GM23338 (cell line): ENCODE measurements around the gene CDK14. TPM values are rescaled to one million over a fixed set of nuclear protein-coding genes. Genes with fewer than 3 reads are reported as not detected.

ENCODE experiments used
- ATAC-seq: fragments of 200-7000 bp; cut with Tn5 transposase; 3 replicates; pipeline ENCODE4 v1.9.1; 2020
- DNase-seq: peaks from one replicate; pipeline ENCODE4 v3.0.0-alpha.2; 2015; ENCODE audit warnings: low spot score
- H2AFZ ChIP-seq: fragments of 200-600 bp; sonication (generic); 2 replicates; pipeline ENCODE4 v1.8.0; 2016; ENCODE audit warnings: antibody characterized with exemption, mild to moderate bottlenecking, moderate library complexity
- H3F3A ChIP-seq: fragments of 200-600 bp; sonication (generic); replicated peaks from 2 replicates; pipeline ENCODE4 v1.8.0; 2017; ENCODE audit warnings: antibody characterized with exemption, mixed run types, low read depth
- H3K27ac ChIP-seq: fragments of 200-600 bp; sonication (generic); 2 replicates; pipeline ENCODE4 v1.6.1; 2016; ENCODE audit warnings: low read depth
- H3K27me3 ChIP-seq: fragments of 200-600 bp; sonication (generic); 2 replicates; pipeline ENCODE4 v1.8.0; 2016; ENCODE audit warnings: mild to moderate bottlenecking, mixed run types, moderate library complexity; ENCODE audit not compliant: insufficient read depth
- H3K36me3 ChIP-seq: fragments of 200-600 bp; sonication (generic); 2 replicates; pipeline ENCODE4 v1.8.0; 2016; ENCODE audit warnings: mild to moderate bottlenecking; ENCODE audit not compliant: insufficient read depth
- H3K4me1 ChIP-seq: fragments of 200-600 bp; sonication (generic); 2 replicates; pipeline ENCODE4 v1.8.0; 2016; ENCODE audit warnings: mild to moderate bottlenecking, moderate library complexity; ENCODE audit not compliant: insufficient read depth
- H3K4me2 ChIP-seq: fragments of 200-600 bp; sonication (generic); 2 replicates; pipeline ENCODE4 v1.7.1; 2017; ENCODE audit warnings: mixed run types
- H3K4me3 ChIP-seq: fragments of 200-600 bp; sonication (generic); 2 replicates; pipeline ENCODE4 v1.6.1; 2016; ENCODE audit warnings: mixed run types
- H3K79me2 ChIP-seq: fragments of 200-600 bp; sonication (generic); replicated peaks from 2 replicates; pipeline ENCODE4 v1.8.0; 2017; ENCODE audit warnings: mild to moderate bottlenecking; ENCODE audit not compliant: insufficient read depth
- H3K9me2 ChIP-seq: fragments of 200-600 bp; sonication (generic); 2 replicates; pipeline ENCODE4 v1.8.0; 2017; ENCODE audit not compliant: insufficient read depth
- H4K20me1 ChIP-seq: fragments of 200-600 bp; sonication (generic); replicated peaks from 2 replicates; pipeline ENCODE4 v1.8.0; 2017; ENCODE audit warnings: mild to moderate bottlenecking; ENCODE audit not compliant: insufficient read depth
- H3K27ac Mint-ChIP-seq: 2 replicates; pipeline ENCODE4 v1.8.0; 2020; ENCODE audit warnings: inconsistent platforms, mild to moderate bottlenecking, moderate library complexity, mixed read lengths
- H3K27me3 Mint-ChIP-seq: 3 replicates; pipeline ENCODE4 v1.8.0; 2022; ENCODE audit warnings: low read depth, mild to moderate bottlenecking, moderate library complexity, mixed read lengths, inconsistent platforms; ENCODE audit not compliant: insufficient read depth, poor library complexity
- H3K36me3 Mint-ChIP-seq: 3 replicates; pipeline ENCODE4 v1.8.0; 2021; ENCODE audit warnings: low read depth, mild to moderate bottlenecking, inconsistent platforms, moderate library complexity, mixed read lengths
- H3K4me1 Mint-ChIP-seq: 3 replicates; pipeline ENCODE4 v1.8.0; 2020; ENCODE audit warnings: mild to moderate bottlenecking, inconsistent platforms, mixed read lengths
- H3K4me3 Mint-ChIP-seq: 3 replicates; pipeline ENCODE4 v1.8.0; 2021; ENCODE audit warnings: moderate library complexity, mild to moderate bottlenecking, inconsistent platforms, mixed read lengths
- H3K9me3 Mint-ChIP-seq: 3 replicates; pipeline ENCODE4 v1.8.0; 2020; ENCODE audit warnings: moderate library complexity, mild to moderate bottlenecking, inconsistent platforms, mixed read lengths
- CTCF ChIP-seq, 2 experiments: fragments of 200-600 bp in 1 of 2; sonication (generic) in 1 of 2; conservative IDR thresholded peaks; 2 replicates each; pipeline versions ENCODE4 v1.5.1 to v1.6.1; 2016 to 2017; ENCODE audit warnings: antibody characterized with exemption in 2 of 2, low read depth in 2 of 2, mild to moderate bottlenecking in 2 of 2, moderate library complexity in 1 of 2
- ETS1 ChIP-seq: IDR thresholded peaks from 2 replicates; pipeline ENCODE4 v1.6.1; 2016; ENCODE audit warnings: antibody characterized with exemption
- EZH2phosphoT487 ChIP-seq: fragments of 200-600 bp; sonication (generic); IDR thresholded peaks from one replicate; pipeline ENCODE4 v1.8.1; 2018; ENCODE audit warnings: antibody characterized with exemption; ENCODE audit not compliant: unreplicated experiment
- NANOG ChIP-seq: IDR thresholded peaks from 2 replicates; pipeline ENCODE4 v1.6.1; 2016; ENCODE audit warnings: antibody characterized with exemption, borderline replicate concordance
- POLR2AphosphoS5 ChIP-seq: IDR thresholded peaks from 2 replicates; pipeline ENCODE4 v1.6.1; 2016; ENCODE audit warnings: antibody characterized with exemption, low read depth
- ZNF114 ChIP-seq: fragments of 250-450 bp; sonication (Bioruptor Pico); IDR thresholded peaks from 2 replicates; pipeline ENCODE4 v1.5.0; 2020; ENCODE audit warnings: mild to moderate bottlenecking, moderate library complexity
- ZNF331 ChIP-seq: fragments of 250-450 bp; sonication (Bioruptor Pico); IDR thresholded peaks from 2 replicates; pipeline ENCODE4 v1.5.0; 2020; ENCODE audit warnings: low read depth, mild to moderate bottlenecking, moderate library complexity
- ZNF462 ChIP-seq: fragments of 250-450 bp; sonication (Bioruptor Pico); IDR thresholded peaks from 2 replicates; pipeline ENCODE4 v1.5.0; 2020; ENCODE audit warnings: mild to moderate bottlenecking, moderate library complexity
- polyA plus RNA-seq: library from polyadenylated mRNA; unstranded; fragments of >200 nt; fragmentation: Nextera tagmentation; extraction: Ambion mirVana; gene quantifications from 2 replicates; pipeline ENCODE4 v1.2.1, GENCODE V29; 2016
- total RNA-seq: library from RNA; depleted of rRNA; stranded (reverse); fragments of >200 nt; shearing (Covaris generic); gene quantifications from 2 replicates; pipeline ENCODE4 v1.2.3, GENCODE V29; 2014

CDK14 gene
- total and polyA plus RNA-seq, 2 experiments from 2014 or later: 11.2 to 24.0 TPM

GRCh38 chr7:91140982-91141381 is 544.9 kb downstream of the CDK14 start:
- Histone ChIP-seq H3K4me2 (no peak overlapping the region), H3F3A (no peaks in the 10 kb centered on the region), H3K27ac (no peak overlapping the region), H4K20me1 (no peaks in the 10 kb centered on the region), H3K79me2 (no peaks in the 10 kb centered on the region), H3K27me3 (no peaks in the 10 kb centered on the region), H3K36me3 (no peaks in the 10 kb centered on the region), H3K4me3 (no peak overlapping the region), H3K9me2 (no peaks in the 10 kb centered on the region), H3K4me1 (peaks cover 10% of the 10 kb centered on the region), H2AFZ (no peak overlapping the region)
- no peaks in the 10 kb centered on the region for H3K9me3 Mint-ChIP-seq
- peaks cover 2% of the 10 kb centered on the region for H3K27me3 Mint-ChIP-seq
- TF ChIP-seq NANOG (no peak), ZNF331 (CRISPR knock-in tag) (no peak), ETS1 (no peak), ZNF462 (CRISPR knock-in tag) (no peak), POLR2AphosphoS5 (no peak), EZH2phosphoT487 (no peak), CTCF (conservative IDR thresholded peaks at IDR 0.05; ENCODE audit: low read depth in 2 of 2) (no peak), ZNF114 (no peak)
- H3K4me3 Mint-ChIP-seq: no peak overlapping the region
- H3K36me3 Mint-ChIP-seq: no peaks in the 10 kb centered on the region
- peaks cover 21% of the 10 kb centered on the region for H3K4me1 Mint-ChIP-seq
- ATAC-seq (no peak), DNase-seq (peak; percentile 17)
- no peak overlapping the region; the same call in 1 of the 2 replicates for H3K27ac Mint-ChIP-seq
